GM19463 (cell line): Measurements from ENCODE around the gene ERICH2.

Source experiments
- ATAC-seq: cut with Tn5 transposase; IDR thresholded peaks from one replicate; pipeline ENCODE4 v1.9.1; 2021; ENCODE audit warnings: mild to moderate bottlenecking, moderate library complexity; ENCODE audit not compliant: unreplicated experiment

The ERICH2 gene

DNA sequence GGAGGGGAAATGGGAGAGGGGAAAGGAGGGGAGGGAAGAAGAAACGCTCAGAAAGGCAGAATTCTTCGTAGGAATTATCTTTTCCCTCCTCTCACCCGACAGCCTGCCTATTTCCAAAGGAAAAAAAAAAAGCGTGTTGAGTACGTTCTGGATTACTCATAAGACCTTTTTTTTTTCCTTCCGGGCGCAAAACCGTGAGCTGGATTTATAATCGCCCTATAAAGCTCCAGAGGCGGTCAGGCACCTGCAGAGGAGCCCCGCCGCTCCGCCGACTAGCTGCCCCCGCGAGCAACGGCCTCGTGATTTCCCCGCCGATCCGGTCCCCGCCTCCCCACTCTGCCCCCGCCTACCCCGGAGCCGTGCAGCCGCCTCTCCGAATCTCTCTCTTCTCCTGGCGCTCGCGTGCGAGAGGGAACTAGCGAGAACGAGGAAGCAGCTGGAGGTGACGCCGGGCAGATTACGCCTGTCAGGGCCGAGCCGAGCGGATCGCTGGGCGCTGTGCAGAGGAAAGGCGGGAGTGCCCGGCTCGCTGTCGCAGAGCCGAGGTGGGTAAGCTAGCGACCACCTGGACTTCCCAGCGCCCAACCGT lies 46.4 kb downstream of the ERICH2 start, which contains the start of gene GAD1:
Gene GAD1 (plus strand): TSS at position 384 of the 589 bp plus-strand sequence. CDS start 1,705 bp downstream, outside the sequence.
- ATAC-seq, result peak; percentile 61

- peak; percentile 1 for ATAC-seq
These were observed 47.2 kb downstream of the ERICH2 start for GRCh38 chr2:170817093-170818035.

DNA sequence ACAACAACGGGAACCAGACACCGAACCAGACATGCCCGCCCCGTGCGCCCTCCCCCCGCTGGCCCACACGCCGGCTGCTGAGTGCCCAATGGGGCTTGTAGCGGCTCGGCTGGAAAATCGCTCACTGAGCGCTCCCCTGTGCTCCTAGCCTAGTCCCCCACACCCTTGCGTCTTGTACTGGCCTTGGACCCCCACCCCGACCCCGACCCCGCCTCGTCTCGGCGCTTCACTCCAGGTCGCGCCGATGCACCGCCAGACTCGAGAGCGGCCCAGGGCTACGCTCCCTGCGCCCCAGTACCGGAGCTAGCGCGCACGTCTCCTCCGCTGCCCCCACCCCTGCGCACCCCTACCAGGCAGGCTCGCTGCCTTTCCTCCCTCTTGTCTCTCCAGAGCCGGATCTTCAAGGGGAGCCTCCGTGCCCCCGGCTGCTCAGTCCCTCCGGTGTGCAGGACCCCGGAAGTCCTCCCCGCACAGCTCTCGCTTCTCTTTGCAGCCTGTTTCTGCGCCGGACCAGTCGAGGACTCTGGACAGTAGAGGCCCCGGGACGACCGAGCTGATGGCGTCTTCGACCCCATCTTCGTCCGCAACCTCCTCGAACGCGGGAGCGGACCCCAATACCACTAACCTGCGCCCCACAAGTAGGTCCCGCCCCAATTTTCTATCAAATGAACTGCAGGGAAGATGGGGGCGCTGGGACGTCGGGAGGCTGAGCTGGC lies 48.0 kb downstream of the ERICH2 start:
- ATAC-seq, result no peak

GRCh38 chr2:170818752-170819470 lies 48.7 kb downstream of the ERICH2 start:
- no peak for ATAC-seq

DNA sequence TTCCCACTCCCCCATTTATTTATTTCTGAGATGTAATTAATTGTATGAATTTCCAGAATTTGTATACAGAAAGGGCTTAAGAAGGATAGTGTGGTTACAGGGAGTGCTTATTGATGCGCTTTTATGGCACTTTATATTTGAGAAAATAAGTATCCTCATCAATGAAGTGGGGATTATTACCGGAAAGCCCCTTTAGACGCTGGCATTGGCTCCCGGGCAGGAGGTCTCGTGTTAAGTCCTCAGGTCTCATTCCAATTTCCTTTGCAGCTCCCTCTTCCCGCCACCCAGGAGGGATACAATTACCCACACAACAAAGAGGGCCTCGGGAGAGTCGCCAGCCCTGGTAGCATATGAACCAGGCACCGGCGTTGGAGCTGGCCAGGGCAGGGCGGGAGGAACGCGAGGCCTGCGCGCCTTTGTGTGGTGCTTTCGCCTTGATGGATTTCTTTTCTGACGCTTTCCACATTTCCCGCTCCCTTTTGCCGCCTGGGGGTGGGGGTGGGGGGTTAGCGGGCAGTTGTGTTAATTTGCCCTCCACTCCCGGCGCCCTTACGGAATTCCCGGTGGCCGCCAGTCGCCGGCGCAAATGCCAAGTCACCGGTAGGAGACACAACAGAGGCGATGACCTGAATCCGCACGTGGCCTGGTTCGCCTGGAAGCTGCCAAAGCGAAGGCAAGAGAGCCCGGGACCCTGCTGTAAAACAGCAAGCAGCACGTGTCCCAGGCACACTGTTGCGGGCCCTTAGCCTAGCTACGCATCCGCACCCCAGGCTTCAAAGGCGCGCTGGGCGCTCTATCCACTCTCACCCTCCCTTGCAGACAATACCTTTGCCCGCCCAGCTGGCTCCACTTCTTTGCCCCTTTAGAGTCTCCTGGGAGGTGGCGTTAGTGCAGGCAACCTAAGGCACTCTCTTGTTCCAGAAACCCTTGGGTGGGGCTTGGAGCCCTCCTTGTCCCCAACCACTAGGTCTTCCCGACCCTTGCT lies 49.8 kb downstream of the ERICH2 start:
- no peak for ATAC-seq

GRCh38 chr2:170820757-170821530 lies 50.8 kb downstream of the ERICH2 start:
- no peak for ATAC-seq

DNA sequence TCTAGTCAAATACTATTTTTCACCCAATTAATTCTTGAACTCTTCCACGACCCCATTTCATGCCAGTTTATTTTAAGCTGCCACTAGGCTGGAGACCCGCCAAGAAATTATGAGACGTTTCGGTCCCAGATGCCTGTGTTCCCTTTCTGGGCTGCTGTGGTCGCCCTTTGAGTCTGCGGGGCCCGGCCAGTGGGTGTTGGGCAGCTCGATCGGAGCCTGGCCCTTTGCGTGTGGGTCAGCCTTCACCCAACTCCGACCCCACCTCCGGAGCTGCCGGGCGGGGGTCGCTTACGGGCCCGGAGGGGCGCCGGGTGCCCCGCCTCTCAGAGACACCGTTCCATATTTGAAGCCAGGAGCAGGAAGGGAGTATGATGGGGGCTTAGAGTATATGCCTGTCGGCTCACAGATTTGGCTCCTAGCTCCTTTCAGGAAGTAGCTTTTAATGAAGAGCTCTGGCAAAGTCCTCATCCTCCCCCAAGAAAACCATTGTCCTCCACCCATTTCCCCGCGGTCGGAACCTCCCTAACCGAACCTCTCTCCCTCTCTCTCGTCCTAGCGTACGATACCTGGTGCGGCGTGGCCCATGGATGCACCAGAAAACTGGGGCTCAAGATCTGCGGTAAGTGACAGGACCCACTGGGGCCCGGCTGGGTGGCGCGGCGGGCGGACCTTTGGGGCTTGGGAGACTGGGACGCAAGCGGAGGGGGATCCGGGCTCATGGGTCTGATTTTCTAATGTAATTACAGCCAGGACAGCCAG lies 51.5 kb downstream of the ERICH2 start:
- no peak for ATAC-seq

DNA sequence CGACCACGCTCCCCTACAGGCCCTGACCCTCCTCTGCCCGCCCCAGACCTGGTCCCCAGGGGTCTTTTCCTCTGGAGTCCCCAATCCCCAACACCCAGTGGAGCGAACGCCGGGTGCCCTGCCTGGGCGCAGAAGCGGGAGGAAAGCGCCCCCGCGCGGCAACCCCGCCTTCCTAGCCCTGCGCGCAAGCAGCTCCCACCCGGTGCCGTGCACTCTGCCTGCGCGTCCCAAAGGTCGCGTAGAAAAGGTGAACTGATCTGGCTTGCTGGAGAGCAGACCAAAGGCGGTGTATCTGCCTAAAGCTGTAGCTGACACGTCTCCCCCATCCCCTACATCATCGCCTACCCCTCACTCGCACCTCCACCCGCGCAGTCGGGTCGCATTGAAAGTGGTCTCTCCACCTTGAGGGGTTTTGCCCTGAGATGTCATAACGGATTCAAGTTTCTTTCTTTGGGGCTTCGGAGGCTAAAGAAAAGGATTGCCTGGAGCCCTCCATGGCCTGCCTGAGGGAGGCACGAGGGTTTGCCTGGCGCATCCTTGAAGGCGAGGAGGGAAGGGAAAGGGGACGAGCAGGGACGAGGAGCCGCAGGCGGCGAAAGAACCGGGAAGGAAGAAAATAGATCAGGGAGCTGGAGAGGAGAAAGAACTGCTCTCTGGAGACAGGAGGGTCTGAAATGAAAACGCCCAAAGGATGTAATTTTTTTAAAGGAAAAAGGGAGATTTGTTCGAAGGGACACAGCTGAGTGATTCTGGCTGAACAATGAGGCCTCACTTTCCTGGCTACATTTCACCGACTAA lies 52.3 kb downstream of the ERICH2 start:
- no peak for ATAC-seq

DNA sequence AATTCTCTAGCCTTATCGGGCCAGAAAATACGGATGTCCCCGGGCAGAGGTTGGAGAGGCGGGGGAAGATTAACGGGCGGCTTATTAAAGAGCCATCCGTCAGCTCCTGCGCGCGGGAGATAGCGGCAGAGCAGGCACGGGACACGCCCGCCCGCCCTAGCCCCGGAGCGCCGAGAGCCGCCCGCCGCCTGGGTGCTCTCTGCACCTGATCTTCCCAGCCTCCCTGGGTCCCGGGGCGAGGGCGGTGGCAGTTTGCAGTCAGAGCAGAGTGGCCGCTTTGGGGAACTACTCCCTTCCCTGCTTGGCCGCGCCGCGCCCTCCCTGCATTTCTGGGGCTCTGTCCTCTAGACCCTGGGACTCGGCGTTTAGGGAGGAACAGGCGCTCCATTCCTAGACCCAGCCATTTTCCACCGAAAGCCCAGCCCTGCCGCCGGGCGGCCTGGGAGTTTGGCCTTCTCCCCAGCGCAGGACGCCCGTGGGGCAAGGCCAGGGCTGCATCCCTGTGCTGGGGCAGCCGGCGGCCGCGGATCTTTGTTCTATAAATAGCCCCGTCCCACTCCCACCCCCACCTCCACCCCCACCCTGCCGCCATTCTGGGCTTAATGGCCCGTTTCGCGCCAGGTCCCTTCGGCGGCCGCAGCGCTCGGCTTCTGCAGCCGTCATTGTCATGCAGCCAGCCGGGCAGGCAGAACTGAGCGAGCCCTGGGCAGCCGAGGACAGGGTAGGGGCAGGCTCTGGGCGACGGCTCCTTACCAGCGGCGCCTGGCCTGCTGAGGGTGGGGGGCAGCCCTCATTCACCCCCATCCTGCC lies 53.1 kb downstream of the ERICH2 start:
- no peak for ATAC-seq

- ATAC-seq, result no peak
These were observed 53.7 kb downstream of the ERICH2 start for GRCh38 chr2:170823898-170824215.

- ATAC-seq, result no peak
These were observed 54.4 kb downstream of the ERICH2 start for GRCh38 chr2:170824526-170825015.

GRCh38 chr2:170827841-170828532 lies 57.8 kb downstream of the ERICH2 start:
- ATAC-seq, result no peak

DNA sequence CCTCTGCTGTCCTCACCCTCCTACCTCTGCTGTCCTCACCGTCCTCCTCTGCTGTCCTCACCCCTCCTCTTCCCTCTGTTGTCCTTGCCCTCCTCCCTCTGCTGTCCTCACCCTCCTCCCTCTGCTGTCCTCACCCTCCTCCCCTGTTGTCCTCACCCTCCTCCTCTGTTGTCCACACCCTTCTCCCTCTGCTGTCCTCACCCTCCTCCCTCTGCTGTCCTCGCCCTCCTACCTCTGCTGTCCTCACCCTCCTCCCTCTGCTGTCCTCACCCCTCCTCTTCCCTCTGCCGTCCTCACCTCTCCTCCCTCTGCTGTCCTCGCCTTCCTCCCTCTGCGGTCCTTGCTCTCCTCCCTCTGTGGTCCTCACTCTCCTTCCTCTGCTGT lies 58.3 kb downstream of the ERICH2 start:
- no peak for ATAC-seq

GRCh38 chr2:170829036-170829435 lies 58.9 kb downstream of the ERICH2 start:
- ATAC-seq, result no peak

DNA sequence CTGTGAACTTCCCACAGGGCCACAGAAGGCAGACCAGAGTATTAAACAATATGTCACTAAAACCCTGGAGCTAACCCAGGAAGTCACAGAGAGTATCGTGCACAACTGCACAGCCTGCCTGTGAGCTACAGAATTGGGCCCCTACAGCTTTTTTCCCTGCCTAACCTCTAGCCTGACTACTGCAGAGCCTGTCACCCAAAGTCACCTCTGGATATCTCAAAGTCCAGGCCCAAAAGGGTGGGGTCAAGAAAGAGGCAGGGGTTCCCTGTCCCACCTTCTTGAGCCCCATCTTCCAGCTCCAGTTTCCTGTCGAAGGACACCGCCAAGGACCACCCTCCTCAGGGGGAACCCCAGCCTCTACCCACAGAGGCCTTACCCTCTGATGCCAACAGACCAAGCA lies 60.0 kb downstream of the ERICH2 start:
- ATAC-seq, result no peak

- ATAC-seq, result no peak
These were observed 60.9 kb downstream of the ERICH2 start for GRCh38 chr2:170831115-170831514.
